ENCODE data around the gene TEX22. TPM values are rescaled to one million over a fixed set of nuclear protein-coding genes. Genes with fewer than 3 reads are reported as not detected.

Gene TEX22
- total RNA-seq, 1 donor from 2014 or later = 3.8 TPM

- Histone ChIP-seq H3K4me3 (no peak overlapping the region), H3K4me1 (no peaks in the 10 kb centered on the region), H3K9me3 (no peaks in the 10 kb centered on the region), H3K27me3 (ENCODE audit: low read depth) (no peaks in the 10 kb centered on the region), H3K36me3 (peaks cover 56% of the 10 kb centered on the region), H3K27ac (no peak overlapping the region)
- DNase-seq (no peak), ATAC-seq (no peak)
- intact Hi-C loops (cut with DNase I) = no loop called here
- no peak for TF ChIP-seq CTCF (IDR thresholded peaks at IDR 0.05)
Observed at GRCh38 chr14:105380756-105381155, 17.6 kb upstream of the TEX22 start.

- Histone ChIP-seq H3K4me1 (no peaks in the 10 kb centered on the region), H3K36me3 (peaks cover 63% of the 10 kb centered on the region), H3K27me3 (ENCODE audit: low read depth) (no peaks in the 10 kb centered on the region), H3K4me3 (no peak overlapping the region), H3K9me3 (no peaks in the 10 kb centered on the region), H3K27ac (no peak overlapping the region)
- ATAC-seq = no peak
- no peak for DNase-seq
- intact Hi-C loops (cut with DNase I) = no loop called here
- TF ChIP-seq CTCF (IDR thresholded peaks at IDR 0.05) = no peak
Observed at GRCh38 chr14:105381446-105382342, 16.6 kb upstream of the TEX22 start.

- no peak for TF ChIP-seq CTCF (IDR thresholded peaks at IDR 0.05)
- H3K4me1 ChIP-seq = no peaks in the 10 kb centered on the region
- no peaks in the 10 kb centered on the region for H3K27me3 ChIP-seq (ENCODE audit: low read depth)
- peaks cover 69% of the 10 kb centered on the region for H3K36me3 ChIP-seq
- H3K27ac ChIP-seq = no peak overlapping the region
- intact Hi-C loops (cut with DNase I) = no loop called here
- H3K9me3 ChIP-seq = no peaks in the 10 kb centered on the region
- ATAC-seq (no peak), DNase-seq (no peak)
- H3K4me3 ChIP-seq = no peak overlapping the region
Observed at GRCh38 chr14:105382343-105383082, 15.8 kb upstream of the TEX22 start.

GRCh38 chr14:105383083-105383730 lies 15.1 kb upstream of the TEX22 start:
- Histone ChIP-seq H3K4me1 (no peaks in the 10 kb centered on the region), H3K27ac (no peak overlapping the region), H3K4me3 (no peak overlapping the region), H3K9me3 (no peaks in the 10 kb centered on the region), H3K27me3 (ENCODE audit: low read depth) (no peaks in the 10 kb centered on the region), H3K36me3 (peaks cover 76% of the 10 kb centered on the region)
- DNase-seq = no peak
- intact Hi-C loops (cut with DNase I) = no loop called here
- no peak for ATAC-seq
- no peak for TF ChIP-seq CTCF (IDR thresholded peaks at IDR 0.05)

GRCh38 chr14:105384041-105384557 lies 14.2 kb upstream of the TEX22 start:
- Histone ChIP-seq H3K4me3 (no peak overlapping the region), H3K36me3 (peaks cover 77% of the 10 kb centered on the region), H3K27me3 (ENCODE audit: low read depth) (no peaks in the 10 kb centered on the region), H3K9me3 (no peaks in the 10 kb centered on the region), H3K27ac (no peak overlapping the region), H3K4me1 (peaks cover 4% of the 10 kb centered on the region)
- intact Hi-C loops (cut with DNase I) = no loop called here
- no peak for DNase-seq
- no peak for TF ChIP-seq CTCF (IDR thresholded peaks at IDR 0.05)
- no peak for ATAC-seq

Data from lower lobe of right lung (tissue), 2 donors.